ENCODE results near the gene FLAD1.

FLAD1 gene

DNA sequence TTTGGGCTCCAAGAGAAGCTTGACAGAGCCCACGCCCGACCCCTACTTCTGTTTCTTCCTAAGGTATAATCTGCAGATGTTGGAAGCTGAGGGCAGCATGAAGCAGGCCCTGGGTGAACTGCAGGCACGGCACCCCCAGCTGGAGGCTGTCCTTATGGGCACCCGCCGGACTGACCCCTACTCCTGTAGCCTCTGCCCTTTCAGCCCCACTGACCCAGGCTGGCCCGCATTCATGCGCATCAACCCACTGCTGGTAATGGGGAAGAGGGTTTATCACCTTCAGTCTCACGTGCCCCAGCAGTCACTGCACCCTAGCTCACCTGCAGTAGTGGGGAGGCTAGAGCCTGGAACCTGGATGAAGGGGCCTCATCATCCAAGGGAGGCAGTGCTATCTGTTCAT, 7.1 kb downstream of the FLAD1 start:
- no peak for DNase-seq (ENCODE audit: low spot score)

DNA sequence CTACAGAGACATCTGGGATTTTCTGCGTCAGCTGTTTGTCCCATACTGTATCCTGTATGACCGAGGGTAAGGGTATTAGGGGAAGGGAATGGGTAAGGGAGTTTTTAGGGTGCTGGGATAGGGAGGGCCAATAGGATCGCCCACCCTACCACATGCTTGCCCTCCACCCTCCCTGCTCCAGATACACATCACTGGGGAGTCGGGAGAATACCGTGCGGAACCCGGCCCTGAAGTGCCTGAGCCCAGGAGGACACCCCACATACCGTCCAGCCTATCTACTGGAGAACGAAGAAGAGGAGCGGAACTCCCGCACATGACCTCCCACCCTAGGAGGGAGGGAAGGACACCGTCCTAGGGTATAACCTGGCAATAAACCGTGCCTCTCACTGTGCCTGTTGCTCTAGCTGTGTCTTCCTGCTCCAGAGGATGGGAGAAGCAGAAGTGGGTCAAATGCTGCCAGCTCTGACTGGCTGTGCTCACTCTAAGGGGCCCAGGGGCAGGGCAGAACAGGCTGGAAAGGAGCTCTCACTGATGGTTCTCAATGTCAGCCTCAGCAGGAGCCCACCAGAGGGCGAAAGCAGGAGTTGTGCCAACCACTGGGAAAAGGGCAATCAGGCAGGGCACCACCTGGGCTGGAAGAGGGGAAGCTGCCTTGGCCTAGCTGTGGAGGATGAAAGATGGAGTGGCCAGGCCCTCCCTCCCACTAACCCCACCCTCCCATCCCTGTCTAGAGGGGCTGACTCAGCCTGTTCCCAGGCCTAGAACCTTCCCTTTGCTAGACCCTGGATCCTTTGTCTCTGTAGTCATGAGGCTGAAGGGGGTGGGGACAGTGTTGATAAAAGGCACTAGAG, 9.8 kb downstream of the FLAD1 start:
- no peak for DNase-seq (ENCODE audit: low spot score)

DNA sequence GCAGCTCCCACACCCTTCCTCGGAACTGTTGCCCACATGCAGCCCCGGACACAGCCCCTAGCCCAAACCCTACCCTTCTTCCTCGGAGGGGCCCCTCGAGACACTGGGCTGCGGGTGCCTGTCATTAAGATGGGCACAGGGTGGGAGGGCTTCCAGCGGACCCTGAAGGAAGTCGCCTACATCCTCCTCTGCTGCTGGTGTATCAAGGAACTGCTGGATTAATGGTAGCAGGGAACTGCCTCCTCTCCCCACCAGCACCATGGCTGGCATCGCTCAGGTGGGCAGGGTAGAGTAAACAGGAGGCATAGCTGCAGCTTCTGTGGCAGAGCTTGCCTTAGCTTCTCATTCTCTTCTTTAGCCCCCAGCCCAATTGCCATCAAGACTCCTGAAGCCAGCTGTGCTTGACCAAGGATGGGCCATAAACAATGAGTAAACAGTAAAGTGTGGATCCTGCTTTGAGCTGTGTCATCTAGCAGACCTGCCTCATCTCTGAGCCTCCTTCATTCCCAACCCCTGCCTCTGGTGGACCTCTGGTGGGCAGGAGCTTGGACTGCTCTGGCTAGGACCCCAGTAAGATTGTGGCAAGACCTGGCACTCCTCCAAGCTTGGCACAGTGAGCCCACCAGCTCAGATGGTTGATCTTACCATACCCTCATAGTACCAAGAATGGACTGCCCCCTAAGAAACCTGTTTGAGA, 10.6 kb downstream of the FLAD1 start, which contains the start of gene LENEP:
Gene LENEP (plus strand): TSS at position 15 of the 697 bp plus-strand sequence. CDS start 22 bp downstream, at position 37.
- DNase-seq (ENCODE audit: low spot score): no peak

DNA sequence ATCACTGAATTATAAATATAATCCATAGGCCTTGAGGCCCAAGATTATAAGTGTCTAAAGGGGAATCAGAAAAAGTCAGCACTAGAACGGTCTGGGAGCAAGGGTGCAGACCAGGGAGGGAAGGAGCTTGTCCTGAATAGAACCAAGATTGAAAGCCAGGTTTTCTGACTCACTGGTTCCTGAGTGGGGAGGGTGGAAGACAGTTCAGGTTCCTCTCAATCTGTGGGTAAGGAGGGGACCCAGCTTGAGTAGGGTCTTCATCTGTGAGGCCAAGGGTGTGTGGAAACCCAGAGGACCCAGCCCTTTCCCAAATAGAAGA, 11.1 kb downstream of the FLAD1 start:
- no peak for DNase-seq (ENCODE audit: low spot score)

DNA sequence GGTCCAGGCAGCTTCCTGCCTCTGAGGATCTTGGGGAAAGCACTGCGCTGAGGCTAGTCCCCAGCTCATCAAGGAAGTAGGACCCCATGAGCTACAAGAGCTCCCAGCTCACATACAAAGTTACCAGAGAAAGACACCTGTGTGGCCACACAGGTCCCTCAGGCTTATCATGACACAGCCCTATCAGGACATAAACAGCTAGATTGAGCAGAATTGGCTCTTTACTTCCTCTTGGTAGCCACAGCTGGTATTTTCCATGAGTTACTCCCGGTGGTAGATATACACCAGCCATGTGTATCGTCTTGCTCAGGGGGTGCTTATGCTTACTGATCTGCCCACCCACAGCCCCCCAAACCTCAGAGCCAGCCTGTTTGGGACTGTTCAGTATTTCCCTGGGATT, 11.4 kb downstream of the FLAD1 start:
- DNase-seq (ENCODE audit: low spot score): no peak

DNA sequence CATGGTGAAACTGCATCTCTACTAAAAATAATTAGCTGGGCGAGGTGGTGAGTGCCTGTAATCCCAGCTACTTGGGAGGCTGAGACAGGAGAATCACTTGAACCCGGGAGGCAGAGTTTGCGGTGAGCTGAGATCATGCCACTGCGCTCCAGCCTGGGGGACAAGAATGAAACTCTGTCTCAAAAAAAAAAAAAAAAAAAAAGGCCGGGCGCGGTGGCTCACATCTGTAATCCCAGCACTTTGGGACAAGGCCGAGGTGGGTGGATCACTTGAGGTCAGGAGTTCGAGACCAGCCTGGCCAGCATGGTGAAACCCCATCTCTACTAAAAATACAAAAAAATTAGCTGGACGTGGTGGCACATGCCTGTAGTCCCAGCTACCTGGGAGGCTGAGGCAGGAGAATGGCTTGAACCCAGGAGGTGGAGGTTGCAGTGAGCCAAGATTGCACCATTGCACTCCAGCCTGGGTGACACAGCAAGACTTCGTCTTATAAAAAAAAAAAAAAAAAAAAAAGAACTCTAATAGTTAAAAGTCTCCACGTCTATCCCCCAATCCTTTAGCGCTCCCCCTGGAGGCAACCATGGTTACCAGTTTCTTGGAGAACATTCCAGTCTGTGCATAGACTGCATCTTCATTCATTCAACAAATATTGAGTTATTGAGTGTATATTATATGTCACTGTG, 12.3 kb downstream of the FLAD1 start:
- peak; percentile 80 for DNase-seq (ENCODE audit: low spot score)

DNA sequence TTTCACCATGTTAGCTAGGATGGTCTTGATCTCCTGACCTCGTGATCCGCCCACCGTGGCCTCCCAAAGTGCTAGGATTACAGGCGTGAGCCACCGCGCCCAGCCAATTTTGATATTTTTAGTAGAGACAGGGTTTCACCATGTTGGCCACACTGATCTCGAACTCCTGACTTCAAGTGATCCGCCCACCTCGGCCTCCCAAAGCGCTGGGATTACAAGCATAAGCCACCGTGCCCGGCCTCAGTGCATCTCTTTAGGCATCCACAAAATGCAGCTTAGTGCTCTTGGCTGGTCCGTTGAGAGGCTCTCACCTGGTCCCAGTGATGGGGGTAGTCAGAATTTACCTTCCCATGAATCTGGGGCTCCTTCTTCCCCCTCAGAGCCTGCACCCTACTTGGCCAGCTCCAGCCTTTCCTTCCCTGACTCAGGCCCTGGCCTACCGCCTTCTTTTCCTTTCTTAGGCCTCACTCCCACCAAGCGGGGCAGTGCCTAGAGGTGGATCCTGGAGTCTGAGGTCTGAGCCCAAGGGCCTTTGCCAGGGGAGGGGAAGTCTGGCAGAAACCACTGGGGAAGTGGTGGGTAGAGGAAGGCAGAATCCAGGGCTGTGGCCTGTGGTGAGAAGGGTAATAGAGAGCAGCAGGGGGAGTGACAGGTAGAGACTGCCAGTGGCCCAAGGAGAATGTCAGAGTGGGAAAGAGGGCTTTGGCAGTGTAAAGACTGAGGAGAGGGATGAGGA, 14.0 kb downstream of the FLAD1 start:
- no peak for DNase-seq (ENCODE audit: low spot score)

DNA sequence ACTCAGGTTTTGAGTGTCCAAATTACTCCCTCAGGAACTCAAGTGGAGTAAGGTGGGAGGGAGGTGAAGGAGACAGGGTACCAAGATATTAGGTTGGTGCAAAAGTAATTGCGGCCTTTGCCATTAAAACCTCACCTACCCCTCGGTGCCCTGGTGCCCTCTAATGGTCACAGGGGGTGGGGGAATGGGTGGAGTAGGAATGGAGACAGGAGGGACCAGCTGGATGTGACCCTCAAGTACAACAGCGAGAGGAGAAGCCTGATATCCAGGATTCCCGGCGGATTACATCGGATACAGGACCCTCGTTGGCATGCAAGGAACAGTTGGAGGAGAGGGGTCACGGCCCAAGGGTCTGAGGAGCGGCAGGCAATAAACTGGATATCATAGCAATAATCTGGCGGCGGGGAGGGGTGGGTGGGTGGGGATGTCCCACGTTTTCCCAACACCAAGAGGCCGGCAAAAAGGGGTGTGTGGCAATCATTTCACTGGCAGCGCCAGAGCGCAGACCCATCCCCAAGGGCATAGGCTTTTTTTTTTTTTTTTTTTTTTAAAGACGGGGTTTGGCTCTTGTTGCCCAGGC, 15.1 kb downstream of the FLAD1 start:
- DNase-seq (ENCODE audit: low spot score): no peak

DNA sequence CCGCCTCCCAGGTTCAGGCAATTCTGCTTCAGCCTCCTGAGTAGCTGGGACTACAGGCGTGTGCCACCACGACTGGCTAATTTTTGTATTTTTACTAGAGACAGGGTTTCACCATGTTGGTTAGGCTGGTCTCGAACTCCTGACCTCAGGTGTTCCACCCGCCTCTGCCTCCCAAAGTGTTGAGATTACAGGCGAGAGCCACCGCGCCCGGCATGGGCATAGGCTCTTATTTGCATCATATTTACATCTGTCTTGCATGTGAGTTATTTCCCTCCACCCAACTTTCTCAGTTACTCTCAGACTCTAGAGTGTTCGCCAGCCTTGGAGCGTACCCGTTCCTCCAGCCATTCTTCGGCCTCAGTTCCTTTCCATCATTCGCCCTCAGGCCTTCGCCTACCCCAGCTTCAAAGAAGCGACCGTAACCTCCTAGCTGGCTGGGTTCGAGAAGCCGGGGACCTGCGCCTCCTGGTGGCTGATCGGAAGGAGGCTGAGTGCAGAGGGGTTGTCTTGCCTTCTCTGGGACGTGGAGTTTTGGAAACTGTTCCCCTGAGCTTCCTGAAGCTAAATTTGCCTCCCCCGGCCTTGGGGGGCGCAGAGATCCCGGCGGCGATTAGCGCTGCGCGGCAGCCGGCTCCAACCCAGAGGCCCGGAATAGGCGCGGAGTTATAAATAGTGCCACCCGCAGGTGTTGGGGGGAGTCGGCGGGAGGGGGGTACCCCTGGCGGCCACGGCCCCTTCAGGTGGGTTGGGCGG, 15.8 kb downstream of the FLAD1 start:
- DNase-seq (ENCODE audit: low spot score): peak; percentile 79

DNA sequence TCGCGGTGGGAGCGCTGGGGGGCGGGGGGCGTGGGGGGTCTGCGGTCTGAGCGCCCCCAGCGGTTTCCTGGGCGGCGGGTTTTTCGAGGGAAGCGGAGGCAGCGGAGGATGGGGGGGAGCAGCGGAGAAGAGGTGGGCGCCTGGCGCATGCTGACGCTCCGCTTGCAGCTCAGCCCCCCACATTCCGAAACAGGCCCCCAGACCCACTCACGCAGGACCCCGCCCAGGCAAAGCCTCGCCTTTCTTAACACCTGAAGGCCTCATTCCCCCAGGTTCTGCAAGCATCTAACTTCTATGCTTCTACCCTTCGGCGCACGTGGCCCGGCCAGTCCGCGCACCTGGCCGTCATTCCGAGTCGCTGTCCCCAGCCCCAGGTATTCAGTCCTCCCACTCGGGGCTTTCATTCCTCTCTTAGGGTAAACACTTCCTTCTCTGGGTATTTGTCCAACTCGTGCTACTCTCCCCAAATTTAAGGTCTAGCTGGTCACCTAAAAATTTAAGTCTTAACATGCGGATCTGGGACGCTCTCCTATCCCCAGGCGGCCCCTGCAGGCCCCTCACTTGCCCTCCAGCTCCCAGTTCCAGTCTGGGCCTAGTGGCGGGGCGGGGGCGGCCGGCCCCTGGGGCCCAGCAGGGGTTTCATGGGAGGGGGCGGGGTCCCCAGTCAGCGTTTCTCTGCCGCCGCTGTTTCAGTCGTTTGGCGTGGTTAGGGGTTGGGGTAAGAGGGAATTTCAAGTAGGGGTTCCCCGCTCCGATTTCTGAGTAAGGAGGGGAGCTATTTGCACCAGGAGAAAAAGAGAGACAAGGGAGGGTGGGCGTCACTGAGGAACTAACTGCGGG, 16.6 kb downstream of the FLAD1 start:
- DNase-seq (ENCODE audit: low spot score): no peak

DNA sequence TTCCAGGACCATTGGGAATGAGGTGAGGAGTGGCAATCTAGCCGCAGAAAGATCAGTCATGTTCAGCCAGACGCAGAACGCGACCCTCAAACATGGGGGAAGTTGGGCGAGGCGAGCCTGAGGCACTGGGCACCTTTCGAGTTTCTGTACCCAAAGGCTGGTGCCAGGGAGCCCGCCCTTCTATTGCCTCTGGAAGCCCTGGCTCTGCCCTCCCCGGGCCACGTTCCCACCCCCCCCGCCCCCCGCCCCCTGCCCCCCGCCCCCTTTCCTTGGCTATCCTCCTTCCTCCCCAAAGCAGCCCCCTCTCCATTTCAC, 17.2 kb downstream of the FLAD1 start:
- no peak for DNase-seq (ENCODE audit: low spot score)

DNA sequence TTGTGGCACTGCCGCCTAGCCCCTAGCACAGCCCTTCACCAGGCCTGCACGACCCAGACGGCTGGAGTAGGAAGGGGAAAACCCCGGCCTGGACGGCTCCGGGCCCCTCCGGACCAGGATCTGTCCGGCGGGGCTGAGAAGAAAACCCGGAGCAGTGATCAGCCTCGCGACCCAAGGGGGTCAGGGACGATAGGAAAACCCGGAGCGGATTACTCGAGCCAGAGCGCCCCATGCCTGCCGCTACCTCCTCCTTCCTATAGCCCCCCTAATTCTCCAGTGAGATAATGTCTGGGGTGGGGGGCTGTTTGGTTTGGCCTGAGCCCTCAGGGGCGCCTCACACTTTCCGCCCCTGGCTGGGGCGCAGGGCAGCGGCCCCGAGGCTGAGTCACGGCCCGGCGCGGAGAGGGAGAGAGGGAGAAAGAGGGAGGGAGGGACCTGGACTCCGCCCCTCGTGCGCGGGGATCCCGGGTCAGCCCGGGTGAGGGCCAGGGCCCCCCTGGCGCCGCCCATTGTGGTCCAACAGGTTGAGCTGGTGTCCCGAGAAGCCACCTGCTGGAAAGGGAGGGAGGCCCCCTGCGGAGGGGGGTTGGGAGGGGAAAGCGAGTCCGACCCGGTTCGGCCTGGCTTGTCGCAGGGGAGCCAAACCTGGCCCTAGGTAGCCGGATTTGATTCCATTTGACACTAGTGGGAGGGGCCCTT, 17.7 kb downstream of the FLAD1 start:
- DNase-seq (ENCODE audit: low spot score): peak; percentile 83

DNA sequence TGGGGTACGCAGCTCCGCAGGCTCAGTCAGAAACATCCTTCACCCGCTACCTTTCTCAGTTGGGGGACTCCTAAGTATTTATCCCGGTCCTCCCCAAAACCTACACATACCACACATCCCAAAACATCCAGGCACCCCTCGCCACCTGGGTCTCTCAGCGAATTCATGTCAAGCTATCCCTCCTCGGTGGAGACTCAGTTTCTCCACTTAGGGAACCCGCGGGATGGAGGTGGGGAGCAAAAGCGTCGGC, 18.2 kb downstream of the FLAD1 start:
- no peak for DNase-seq (ENCODE audit: low spot score)

DNA sequence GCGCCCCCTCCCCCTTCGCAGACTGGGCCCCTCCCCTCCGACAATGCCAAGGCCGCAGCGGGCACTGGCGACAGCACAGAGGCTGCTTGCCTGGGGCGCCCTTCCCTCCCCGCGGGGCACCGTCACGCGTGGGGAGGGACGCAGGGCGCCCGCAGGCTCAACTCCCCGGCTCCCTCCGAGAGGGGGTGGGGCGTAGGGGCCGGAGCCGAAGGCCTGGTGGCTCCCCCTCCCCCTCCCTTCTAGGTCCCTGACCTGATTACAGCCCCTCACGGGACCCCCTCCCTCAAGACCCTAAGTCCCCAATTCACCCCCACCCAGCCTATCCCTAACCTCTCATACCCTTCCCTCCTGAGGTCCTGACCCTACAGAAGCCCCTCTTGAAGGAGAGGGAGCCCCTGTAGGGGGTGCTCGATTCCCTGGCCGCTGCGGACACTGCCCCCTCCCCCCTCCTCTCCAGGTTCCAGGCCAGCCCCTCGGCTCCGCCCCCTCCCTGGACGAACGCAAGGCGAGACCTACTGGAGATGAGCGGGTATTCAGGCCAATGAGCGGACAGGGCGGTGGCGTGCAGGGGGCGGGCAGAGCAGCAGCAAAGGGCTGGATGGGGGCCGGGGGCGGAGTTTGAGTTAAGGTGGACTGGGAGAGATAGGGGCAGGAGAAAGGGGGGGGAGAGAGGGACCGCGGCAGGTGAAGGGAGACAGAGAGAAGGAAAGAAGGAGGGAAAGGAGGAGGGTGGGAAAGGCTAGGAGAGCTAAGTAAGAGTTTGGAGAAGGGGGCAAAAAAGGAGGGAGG, 18.7 kb downstream of the FLAD1 start:
- peak; percentile 98 for DNase-seq (ENCODE audit: low spot score)

DNA sequence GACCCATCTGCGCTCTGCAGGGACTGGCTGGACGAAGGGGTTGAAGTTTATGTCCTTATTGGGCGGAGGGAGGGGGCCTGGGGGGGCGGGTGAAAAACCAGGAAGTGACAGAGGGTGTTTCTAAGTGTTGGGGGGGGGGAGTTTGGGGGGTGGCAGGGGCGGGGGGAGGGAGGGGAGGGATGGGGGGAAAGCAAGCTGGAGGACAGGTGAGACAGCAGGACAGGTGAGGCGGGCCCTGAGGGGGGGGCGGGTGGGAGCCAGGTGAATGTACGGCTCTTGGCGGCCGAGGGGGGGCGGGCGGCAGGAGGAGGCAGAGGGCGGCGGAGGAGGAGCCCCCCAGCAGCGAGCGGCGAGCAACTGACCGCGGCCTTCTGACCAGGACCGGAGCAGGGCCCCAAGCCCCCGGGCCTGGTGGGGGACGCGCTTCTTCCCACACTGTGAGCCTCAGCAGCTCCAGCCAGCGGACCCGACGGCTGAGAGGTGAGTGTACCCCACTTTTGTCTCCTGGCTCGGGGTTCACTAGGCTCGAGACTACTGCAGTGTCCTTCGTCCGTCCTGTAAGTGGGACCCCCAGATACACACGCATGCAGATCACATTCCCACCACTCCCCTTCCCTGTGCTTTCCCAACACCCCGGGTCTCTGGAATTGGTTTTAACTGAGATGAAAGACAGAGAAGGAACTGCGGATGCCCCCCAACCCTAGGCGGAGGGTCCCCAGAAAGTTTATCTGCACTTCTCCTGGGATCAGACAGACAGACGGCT, 19.5 kb downstream of the FLAD1 start, which contains the start of gene ZBTB7B:
Gene ZBTB7B (plus strand): TSS at position 339 of the 763 bp plus-strand sequence. CDS start 11,859 bp downstream, outside the sequence.
- DNase-seq (ENCODE audit: low spot score): peak; percentile 65

DNA sequence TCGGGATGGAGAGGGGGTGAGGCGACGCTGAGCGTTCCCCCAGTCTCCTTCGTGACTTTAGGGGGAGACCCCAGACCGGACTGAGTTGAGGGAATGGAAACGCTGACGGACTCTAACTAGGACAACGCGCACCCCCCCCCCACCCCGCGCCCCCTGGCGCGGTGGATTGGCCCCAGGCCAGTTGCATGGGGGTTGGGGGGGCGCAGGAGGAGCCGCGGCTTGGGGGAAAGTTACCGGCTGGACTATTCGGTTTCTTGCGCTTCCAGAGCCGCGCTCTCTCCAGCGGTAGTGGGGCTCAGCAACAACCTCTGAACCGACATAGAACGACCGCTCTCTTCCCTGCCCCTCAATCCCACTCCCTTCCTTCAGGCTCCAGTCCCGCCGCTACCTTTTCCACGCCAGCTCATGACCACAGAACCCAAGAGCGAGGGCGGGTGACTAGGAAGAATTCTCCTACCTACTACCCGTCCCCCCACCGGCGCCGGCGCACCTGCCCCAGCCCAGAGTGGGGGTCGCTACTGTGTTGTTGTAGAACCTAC, 20.2 kb downstream of the FLAD1 start:
- no peak for DNase-seq (ENCODE audit: low spot score)

DNA sequence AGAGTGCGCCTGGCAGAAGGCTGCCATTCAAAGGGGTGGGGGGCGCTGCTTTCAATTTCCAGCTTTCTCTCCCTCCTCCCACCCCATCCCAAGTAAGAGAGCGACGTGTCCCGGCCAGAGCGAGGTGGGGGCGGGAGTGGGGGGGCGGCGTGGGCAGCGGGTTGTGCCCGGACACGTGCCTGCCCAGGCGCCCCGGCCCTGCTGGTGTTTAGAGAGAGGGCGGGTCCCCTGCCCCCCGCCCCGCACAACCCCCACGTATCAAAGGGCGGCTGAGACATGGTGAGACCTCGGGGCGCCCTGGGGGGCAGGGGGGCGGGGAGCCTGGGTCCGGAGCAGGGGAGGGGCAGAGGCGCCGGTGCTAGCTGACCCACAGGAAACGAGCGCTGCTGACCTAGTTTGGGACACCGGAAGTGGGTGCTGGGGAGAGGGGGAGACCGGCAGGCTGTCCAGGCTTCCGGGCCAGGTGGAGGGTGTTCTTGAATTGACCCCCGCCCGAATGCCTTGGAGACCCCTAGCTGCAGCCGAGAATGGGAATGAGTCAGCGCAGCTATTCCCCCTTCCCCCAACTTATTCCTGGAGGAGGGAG, 20.7 kb downstream of the FLAD1 start:
- DNase-seq (ENCODE audit: low spot score): peak; percentile 49
